DMS153 (cell line): ENCODE data around the gene PURB.
"Not testable (repeated sequence)": the region's sequence is repeated elsewhere in the genome, so short reads cannot be mapped to it uniquely, and the experiment has no call there.

Experiments used
- DNase-seq: peaks from one replicate; lab custom pipeline; 2025; lab: John Stamatoyannopoulos, UW

Gene PURB

GRCh38 chr7:44885394-44886317 is at the start of gene PURB:
Gene PURB (minus strand): TSS chr7:44885530. CDS start chr7:44885348, 182 bp downstream.
- peak; percentile 90 for DNase-seq

GRCh38 chr7:44935016-44935415 is 49.7 kb upstream of the PURB start:
- DNase-seq = no peak

DNA sequence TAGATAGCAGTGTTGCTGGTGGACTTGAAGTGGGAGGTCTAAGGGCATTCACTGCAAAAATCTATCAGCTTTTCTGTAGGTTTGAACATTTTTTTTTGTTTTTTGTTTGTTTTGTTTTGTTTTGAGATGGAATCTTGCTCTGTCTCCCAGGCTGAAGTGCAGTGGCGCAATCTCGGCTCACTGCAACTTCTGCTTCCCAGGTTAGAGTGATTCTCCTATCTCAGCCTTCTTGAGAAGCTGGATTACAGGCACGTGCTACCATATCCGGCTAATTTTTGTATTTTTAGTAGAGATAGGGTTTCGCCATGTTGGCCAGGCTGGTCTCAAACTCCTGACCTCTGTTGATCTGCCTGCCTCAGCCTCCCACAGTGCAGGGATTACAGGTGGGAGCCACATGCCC is 49.2 kb upstream of the PURB start:
- DNase-seq = not testable (repeated sequence)

GRCh38 chr7:44930921-44931320 is 45.6 kb upstream of the PURB start:
- no peak for DNase-seq

GRCh38 chr7:44922351-44922694 is 37.0 kb upstream of the PURB start:
- no peak for DNase-seq

- peak; percentile 18 for DNase-seq
These were observed 36.4 kb upstream of the PURB start for GRCh38 chr7:44921607-44922350.

- no peak for DNase-seq
These were observed 34.8 kb upstream of the PURB start for GRCh38 chr7:44920119-44920518.

- no peak for DNase-seq
These were observed 32.7 kb upstream of the PURB start for GRCh38 chr7:44918029-44918428.

- no peak for DNase-seq
These were observed 32.1 kb upstream of the PURB start for GRCh38 chr7:44917465-44917864.

DNA sequence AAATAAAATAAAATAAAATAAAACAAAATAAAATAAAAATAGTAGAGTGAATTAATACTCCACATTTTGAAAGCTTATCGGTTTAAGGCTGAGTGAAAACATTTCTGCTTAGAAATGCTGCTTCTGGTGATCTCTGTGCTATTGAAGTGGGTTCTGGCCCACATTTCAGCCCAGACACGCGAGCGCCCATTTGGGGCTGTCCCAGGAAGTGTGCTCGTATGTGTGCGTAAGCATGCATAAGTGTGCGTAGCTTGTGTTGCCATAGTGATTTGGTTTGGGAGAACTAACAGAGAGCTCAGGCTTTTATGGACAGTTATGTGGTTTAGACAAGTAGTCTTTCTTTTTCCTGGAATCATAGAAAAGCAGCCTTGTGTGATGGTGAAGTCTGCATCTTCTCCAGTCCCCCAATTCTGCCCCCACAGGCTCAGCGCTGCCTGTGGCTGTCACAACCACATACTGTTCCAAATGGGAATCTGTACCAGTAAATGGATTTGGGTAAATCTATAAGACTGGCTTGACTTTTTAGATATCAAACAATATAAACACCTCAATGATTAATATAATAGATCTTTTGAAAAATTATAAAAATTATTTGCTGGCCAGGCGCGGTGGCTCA is 29.8 kb upstream of the PURB start:
- DNase-seq = no peak

DNA sequence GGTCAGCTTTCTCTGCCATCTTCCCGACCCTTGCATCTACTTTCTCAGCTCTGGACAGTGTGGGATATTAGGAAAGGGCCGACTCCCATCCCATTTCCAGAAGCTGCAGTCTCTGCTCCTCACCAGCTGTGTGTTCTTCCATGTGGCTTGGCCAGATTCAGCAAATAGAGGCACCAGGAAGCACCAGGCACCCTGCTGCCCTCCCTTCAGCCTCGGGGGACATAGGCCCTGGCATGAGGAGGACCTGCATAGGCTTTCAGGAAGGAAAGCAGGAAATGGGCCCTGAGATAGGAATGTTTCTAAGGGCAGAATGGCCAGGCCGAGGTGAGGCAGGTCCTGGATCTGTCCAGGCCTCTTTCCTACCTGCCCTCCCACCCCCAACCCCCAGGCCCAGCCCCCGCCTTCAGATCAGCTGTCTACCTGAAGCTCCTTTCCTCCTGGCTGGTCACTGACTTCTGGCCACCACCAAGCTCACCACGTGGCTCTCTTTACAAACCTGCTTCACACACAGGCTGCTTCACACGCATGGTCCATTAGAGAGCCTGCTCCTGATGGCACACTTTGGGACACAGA is 27.5 kb upstream of the PURB start:
- DNase-seq = no peak

DNA sequence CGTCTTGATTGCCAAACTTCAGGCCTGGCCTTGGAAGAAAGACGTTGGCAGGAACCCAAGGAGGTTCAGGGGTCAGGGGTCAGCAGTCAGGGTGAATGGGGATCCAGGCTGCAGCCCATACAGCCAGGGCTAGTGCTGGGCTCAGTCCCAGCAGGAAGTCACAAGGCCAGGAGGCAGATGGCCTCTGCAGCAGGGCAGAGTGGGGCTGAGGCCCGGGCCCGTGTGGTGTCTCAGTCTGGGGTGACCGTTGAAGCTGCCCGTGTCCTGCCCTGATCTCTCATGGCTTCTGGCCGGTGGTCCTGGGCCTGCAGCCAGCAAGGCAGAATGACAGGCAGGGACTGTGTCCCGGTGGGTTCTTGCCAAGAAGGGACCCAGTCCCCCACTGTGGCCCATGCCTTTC is 26.6 kb upstream of the PURB start:
- DNase-seq = no peak

DNA sequence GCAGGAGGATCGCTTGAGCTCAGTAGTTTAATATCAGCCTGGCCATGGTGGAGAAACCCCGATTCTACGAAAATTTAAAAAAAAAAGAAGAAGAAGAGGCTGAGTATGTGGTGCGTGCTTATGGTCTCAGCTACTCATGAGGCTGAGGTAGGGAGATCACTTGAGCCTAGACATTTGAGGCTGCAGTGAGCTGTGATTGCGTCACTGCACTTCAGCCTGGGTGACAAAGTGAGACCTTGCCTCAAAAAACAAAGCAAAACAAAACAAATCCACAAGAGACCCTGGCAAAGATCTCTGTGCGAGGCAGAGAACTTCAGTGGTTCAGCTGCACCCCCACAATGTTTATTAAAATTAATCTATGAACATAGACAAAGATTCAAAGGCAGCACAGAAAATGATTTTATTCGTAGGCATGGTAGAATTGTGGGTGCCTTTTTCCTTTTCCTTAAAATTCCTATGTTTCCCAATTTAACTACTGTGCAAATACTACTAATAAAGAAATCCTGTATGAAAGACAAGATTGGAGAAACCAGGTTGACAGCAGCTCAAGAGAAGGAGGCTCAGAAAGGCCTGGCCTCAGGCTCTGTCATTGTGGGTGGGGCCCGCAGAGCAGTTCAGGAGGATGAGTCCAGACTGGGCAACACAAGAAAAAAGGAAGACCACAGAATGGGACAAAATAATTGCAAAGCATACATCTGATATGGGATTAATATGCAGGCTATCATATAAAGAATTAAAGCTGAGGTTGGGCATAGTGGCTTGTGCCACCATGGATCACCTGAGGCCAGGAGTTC is 24.5 kb upstream of the PURB start:
- no peak for DNase-seq

- DNase-seq = no peak
These were observed 21.6 kb upstream of the PURB start for GRCh38 chr7:44906965-44907364.

GRCh38 chr7:44905002-44905635 is 19.8 kb upstream of the PURB start:
- DNase-seq = no peak

- DNase-seq = no peak
These were observed 14.1 kb upstream of the PURB start for GRCh38 chr7:44899443-44899842.

- no peak for DNase-seq
These were observed 12.7 kb upstream of the PURB start for GRCh38 chr7:44898039-44898438.

- DNase-seq = no peak
These were observed 12.0 kb upstream of the PURB start for GRCh38 chr7:44897309-44897708.

DNA sequence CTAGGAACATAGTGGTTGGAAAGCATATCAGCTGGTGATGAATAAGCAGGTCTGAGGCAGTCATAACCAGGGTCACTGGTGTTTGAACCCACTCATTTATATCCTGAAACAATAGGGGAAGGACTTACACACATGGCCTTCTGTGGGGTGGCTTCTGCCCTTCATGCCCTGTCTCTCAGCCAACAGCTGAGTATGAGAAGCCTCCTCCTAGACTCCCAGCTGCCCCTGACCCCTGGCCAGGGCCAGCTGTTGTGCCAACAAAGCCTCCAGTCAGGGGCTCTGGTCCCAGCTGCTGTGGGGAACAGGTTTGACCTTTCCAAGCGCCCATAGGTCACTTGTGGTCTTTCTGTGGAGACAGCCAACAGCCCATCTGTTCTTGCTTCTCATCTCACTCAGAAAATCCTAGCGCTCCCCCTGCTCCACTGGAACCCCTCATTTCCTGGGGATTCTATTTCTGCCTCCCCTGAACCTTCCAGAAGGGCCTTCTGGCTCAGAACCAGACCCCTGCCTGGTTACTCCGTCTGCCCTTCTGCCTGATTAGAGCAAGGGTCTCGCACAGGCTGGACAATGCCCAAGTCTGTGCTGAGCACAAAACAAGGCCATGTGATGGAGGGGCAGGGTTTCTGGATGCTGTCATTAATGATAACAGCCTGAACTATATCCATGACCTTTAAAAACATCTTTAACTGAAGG is 9.7 kb upstream of the PURB start:
- no peak for DNase-seq

GRCh38 chr7:44893710-44894234 is 8.4 kb upstream of the PURB start:
- no peak for DNase-seq
